Measurements from ENCODE around the gene BTC. TPM values are rescaled to one million over a fixed set of nuclear protein-coding genes. Genes with fewer than 3 reads are reported as not detected.

BTC gene, protein sequence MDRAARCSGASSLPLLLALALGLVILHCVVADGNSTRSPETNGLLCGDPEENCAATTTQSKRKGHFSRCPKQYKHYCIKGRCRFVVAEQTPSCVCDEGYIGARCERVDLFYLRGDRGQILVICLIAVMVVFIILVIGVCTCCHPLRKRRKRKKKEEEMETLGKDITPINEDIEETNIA
- 0.51 to 1.3 TPM (median 0.99 TPM) in 5 replicates for total RNA-seq (2022; extraction: Qiagen RNA extraction; ENCODE audit: low read depth)

DNA sequence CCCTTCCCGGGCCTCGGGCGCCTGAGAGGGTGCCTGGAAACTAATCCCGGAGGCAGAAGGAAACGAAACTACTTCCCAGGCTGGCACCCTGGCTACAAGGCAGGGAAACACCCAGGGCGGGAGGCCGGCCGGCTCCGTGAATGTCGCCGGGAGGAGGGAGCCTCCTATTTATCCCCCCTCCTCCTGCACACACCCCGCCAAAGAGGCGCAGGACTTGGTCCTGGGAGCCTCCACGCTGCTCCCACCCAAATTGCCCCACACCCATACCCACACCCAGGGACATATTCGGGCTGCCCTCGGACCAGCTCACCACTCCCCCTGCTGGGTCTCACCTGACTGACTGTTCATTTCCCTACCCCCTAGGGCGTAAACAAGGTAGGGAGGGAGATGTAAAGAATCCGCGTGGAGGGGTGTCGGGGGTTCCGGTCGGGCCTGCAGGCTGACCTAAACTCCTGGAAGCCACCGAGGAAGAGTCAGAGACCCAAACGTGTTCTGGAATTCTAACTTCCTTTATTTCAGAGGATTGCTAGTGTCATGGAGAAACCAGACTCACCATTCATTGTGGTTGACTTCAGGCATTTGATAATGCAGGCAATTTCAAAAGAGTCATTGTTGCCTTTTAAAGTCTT lies at the start of gene BTC:
BTC (minus strand) TSS at position 142 of the 629 bp plus-strand sequence. CDS start 198 bp downstream, outside the sequence.

Other genes with a start within 250 kb of the BTC start
- gene PARM1, start 138.6 kb upstream of the BTC start, total RNA-seq (2022; extraction: Qiagen RNA extraction; ENCODE audit: low read depth) = 0.41 to 0.60 TPM (median 0.48 TPM) in 5 replicates